BE2C (cell line): ENCODE results near the gene THAP3.

Experiments used
- DNase-seq: peaks from one replicate; pipeline ENCODE4 v3.0.0-alpha.2; 2020
- H3K27me3 ChIP-seq: fragments of 250-450 bp; sonication (Bioruptor Pico); 2 replicates; pipeline ENCODE4 v1.5.1; 2020; ENCODE audit warnings: mild to moderate bottlenecking
- H3K36me3 ChIP-seq: fragments of 250-450 bp; sonication (Bioruptor Pico); 2 replicates; pipeline ENCODE4 v1.5.1; 2020; ENCODE audit warnings: mild to moderate bottlenecking
- H3K4me1 ChIP-seq: fragments of 250-450 bp; sonication (Bioruptor Pico); 2 replicates; pipeline ENCODE4 v1.5.1; 2020
- H3K4me3 ChIP-seq: 2 replicates; pipeline ENCODE4 v1.5.1; 2011; ENCODE audit warnings: low read depth, low read length
- H3K9me3 ChIP-seq: fragments of 250-450 bp; sonication (Bioruptor Pico); 2 replicates; pipeline ENCODE4 v1.5.1; 2020
- TF ChIP-seq, protein P1 (sequence below): IDR thresholded peaks from 2 replicates; pipeline ENCODE4 v1.5.1; 2012; ENCODE audit warnings: mild to moderate bottlenecking, low read depth, low read length

The THAP3 gene

GRCh38 chr1:6648556-6648955 lies 23.9 kb downstream of the THAP3 start:
- H3K9me3 ChIP-seq: no peaks in the 10 kb centered on the region
- H3K27me3 ChIP-seq: no peaks in the 10 kb centered on the region
- H3K36me3 ChIP-seq: peaks cover 17% of the 10 kb centered on the region
- no peak for DNase-seq
- TF ChIP-seq, protein P1, sequence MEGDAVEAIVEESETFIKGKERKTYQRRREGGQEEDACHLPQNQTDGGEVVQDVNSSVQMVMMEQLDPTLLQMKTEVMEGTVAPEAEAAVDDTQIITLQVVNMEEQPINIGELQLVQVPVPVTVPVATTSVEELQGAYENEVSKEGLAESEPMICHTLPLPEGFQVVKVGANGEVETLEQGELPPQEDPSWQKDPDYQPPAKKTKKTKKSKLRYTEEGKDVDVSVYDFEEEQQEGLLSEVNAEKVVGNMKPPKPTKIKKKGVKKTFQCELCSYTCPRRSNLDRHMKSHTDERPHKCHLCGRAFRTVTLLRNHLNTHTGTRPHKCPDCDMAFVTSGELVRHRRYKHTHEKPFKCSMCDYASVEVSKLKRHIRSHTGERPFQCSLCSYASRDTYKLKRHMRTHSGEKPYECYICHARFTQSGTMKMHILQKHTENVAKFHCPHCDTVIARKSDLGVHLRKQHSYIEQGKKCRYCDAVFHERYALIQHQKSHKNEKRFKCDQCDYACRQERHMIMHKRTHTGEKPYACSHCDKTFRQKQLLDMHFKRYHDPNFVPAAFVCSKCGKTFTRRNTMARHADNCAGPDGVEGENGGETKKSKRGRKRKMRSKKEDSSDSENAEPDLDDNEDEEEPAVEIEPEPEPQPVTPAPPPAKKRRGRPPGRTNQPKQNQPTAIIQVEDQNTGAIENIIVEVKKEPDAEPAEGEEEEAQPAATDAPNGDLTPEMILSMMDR: no peak
- H3K4me1 ChIP-seq: no peaks in the 10 kb centered on the region
- no peak overlapping the region for H3K4me3 ChIP-seq

DNA sequence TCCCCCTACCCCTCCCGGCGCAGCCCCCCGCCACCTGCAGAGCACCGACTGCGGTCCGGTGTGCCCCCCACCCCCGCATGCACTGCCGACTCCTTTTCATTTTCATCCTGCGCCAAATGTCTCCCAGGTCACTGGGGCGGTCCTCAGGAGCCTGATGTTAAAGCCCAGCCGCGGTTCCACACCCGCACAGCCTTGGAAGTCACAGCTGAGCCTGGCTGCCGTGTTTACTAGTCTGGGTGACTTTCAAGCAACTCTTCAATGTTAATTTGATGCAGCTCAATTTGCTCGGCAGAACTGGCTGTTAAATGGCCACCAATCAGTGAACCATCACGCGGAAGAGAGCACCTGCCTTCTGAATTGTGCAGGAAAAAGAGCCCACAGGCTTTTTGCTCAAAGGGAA lies 27.2 kb downstream of the THAP3 start:
- Histone ChIP-seq H3K27me3 (no peaks in the 10 kb centered on the region), H3K36me3 (peaks cover 15% of the 10 kb centered on the region), H3K4me1 (no peaks in the 10 kb centered on the region), H3K9me3 (no peaks in the 10 kb centered on the region), H3K4me3 (no peak overlapping the region)
- TF ChIP-seq, protein P1: no peak
- DNase-seq: no peak

GRCh38 chr1:6652986-6653385 lies 28.3 kb downstream of the THAP3 start:
- Histone ChIP-seq H3K27me3 (no peaks in the 10 kb centered on the region), H3K9me3 (no peaks in the 10 kb centered on the region), H3K4me3 (no peak overlapping the region), H3K4me1 (no peaks in the 10 kb centered on the region), H3K36me3 (peaks cover 15% of the 10 kb centered on the region)
- no peak for DNase-seq
- TF ChIP-seq, protein P1: no peak

- peaks cover 15% of the 10 kb centered on the region for H3K36me3 ChIP-seq
- no peaks in the 10 kb centered on the region for H3K9me3 ChIP-seq
- H3K27me3 ChIP-seq: no peaks in the 10 kb centered on the region
- no peaks in the 10 kb centered on the region for H3K4me1 ChIP-seq
- H3K4me3 ChIP-seq: no peak overlapping the region
- TF ChIP-seq, protein P1: no peak
- DNase-seq: no peak
These were observed 29.0 kb downstream of the THAP3 start for GRCh38 chr1:6653436-6654290.

DNA sequence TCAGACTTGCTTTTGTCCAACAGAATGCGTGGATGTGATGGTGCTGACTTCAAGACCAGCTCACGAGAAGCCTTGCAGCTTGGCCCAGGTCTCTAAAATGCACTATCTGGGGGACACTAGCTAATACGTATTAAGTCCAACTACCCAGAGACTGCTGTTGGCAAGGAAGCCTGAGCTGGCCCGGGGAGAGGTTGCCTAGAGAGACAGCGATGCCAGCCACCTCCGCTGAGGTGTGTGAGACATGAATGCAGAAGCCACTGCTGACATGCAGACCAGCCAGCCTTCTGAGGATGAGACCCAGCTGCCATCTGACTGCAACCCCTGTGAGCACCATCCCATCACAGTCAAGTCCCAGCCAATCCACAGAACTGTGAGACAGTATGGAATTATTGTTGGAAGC lies 32.5 kb downstream of the THAP3 start:
- no peak overlapping the region for H3K4me3 ChIP-seq
- H3K36me3 ChIP-seq: peaks cover 15% of the 10 kb centered on the region
- TF ChIP-seq, protein P1: no peak
- DNase-seq: no peak
- H3K4me1 ChIP-seq: no peaks in the 10 kb centered on the region
- no peaks in the 10 kb centered on the region for H3K9me3 ChIP-seq
- no peaks in the 10 kb centered on the region for H3K27me3 ChIP-seq

DNA sequence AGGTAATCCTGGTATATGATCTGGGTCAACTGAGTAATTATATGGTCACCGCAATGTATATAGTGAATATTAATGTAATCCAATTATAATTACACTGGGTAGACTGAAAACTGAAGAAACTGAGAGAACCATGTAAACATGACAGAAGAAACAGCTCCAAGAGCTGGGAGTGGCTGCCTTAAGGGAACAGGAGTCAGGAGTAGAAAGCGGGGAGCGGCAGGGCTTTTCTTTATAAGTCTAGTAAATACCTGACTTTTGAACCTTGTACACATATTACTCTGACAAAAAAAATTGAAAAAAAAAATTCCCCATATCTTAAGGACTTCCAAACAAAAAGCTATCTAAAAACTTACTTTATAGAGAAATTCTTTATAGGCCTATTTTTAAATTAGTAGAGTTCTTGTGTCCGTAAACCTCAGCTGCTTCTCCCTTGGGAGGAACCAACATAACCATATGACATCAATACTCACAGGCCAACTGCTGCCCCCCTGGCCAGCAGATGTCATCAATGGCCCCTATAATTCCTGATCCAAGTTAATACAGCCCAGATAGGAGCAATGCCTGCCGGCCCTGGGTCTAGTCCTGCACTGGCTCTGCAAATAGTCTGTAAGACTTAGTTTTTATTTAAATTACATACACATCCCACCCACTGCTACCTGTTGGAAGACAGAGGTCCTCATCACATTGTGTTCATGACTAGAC lies 33.8 kb downstream of the THAP3 start:
- H3K36me3 ChIP-seq: peaks cover 3% of the 10 kb centered on the region; the same call in 1 of the 2 replicates
- no peaks in the 10 kb centered on the region for H3K9me3 ChIP-seq
- no peaks in the 10 kb centered on the region for H3K27me3 ChIP-seq
- no peak overlapping the region for H3K4me3 ChIP-seq
- no peaks in the 10 kb centered on the region for H3K4me1 ChIP-seq
- TF ChIP-seq, protein P1: no peak
- no peak for DNase-seq
